IPS-NIHi7 (cell line): ENCODE data around the gene COLGALT1.
"Not testable (repeated sequence)": the region's sequence is repeated elsewhere in the genome, so short reads cannot be mapped to it uniquely, and the experiment has no call there.

Source experiments
- DNase-seq: peaks from one replicate; pipeline ENCODE4 v3.0.0; 2012; ENCODE audit warnings: mixed read lengths; ENCODE audit errors: extremely low spot score

The COLGALT1 gene

DNA sequence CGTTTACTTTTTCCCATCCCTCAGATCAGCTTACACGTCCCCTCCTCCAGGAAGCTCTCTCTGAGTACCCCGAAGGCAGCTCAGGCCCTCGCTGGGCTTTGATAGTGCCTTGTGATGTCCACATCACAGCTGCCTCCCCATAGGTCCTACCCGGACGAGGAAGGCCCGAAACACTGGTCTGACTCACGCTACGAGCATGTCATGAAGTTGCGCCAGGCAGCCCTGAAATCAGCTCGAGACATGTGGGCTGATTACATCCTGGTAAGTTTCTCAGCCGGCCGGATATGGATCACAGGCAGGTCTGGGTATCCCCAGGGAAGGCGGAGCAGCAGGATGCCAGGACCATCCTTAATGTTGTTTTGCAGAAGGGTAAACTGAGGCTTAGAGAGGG, 4.8 kb downstream of the COLGALT1 start:
- peak; percentile 13 for DNase-seq

DNA sequence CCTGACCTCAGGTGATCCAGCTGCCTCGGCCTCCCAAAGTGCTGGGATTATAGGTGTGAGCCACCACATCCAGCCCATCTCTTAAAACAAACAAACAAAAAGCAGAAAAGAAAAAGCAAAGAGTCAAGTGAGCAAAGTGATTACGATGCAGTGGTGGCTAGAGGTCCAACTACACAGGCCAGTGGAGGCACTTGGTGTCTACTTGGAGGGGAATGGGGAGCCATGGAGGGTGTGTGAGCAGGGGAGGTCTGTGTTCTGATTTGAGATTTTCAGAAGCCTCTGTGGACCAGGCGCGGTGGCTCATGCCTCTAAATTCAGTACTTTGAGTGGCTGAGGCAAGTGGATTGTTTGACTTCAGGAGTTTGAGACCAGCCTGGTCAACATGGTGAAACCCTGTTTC, 6.6 kb downstream of the COLGALT1 start:
- DNase-seq = no peak

DNA sequence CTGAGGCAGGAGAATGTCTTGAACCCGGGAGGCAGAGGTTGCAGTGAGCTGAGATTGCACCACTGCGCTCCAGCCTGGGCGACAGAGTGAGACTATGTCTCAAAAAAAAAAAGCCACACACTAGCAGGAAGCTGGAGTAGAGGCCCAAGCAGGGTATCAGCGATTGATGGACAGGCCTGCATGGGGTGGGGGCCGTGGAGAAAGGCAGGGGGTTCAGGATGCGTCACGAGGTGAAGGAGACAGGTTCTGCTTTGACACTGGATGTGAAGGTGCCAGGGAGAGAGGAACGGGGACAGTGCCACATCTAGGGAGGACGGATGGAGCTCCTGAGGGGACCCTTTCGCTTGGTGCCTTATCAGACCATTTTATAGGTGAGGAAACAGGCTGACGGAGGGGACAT, 7.1 kb downstream of the COLGALT1 start:
- no peak for DNase-seq

DNA sequence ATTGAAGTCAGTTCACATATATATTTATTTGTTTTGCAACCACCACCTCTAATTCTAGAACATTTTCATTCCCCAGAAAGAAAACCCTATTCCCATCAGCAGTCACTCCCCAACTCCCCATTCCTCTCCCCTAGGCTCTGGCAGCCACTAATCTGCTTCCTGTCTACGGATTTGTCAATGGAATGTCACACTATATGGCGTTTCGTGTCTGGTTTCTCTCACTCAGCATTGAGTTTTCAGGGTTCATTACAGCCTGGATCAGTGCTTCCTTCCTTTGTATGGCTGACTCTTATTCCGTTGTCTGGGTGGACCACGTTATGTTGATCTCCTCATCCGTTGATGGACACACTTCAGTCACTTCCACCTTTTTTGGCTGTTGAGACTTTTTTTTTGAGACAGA, 9.3 kb downstream of the COLGALT1 start:
- no peak for DNase-seq

DNA sequence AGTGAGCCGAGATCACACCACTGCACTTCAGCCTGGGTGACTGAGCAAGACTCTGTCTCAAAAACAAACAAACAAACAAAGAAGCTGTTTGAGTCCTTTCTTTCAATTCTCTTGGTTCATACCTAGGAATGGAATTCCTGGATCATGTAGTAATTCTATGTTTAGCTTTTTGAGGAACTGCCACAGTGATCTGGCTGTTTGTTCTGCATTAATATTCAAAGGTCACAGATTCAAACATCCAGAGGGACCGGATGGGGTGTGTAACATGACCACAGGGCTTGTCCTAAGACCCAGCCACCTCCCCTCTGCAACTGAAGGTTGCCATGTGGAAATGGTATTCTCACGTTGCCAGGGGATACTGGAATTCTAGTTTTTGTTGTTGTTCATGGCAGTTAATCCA, 10.2 kb downstream of the COLGALT1 start:
- no peak for DNase-seq

DNA sequence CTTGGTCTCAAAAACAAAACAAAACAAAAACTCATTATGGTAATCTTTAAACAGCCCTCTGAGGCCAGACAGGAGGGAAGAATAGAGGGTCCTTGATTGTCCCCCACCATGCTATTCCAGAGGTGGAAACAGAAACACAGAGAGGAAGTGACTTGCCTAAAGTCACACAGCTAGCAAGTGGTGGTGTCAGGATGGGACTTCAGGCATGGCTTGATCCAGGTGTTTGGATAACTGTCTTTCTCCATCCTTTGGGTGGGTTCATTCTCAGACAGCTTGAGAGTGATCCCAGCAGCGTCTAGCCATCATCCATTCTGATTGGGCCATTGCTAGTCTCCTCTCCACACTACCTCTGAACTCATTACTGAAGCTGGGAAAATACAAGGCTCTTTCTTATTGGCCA, 12.5 kb downstream of the COLGALT1 start:
- no peak for DNase-seq

DNA sequence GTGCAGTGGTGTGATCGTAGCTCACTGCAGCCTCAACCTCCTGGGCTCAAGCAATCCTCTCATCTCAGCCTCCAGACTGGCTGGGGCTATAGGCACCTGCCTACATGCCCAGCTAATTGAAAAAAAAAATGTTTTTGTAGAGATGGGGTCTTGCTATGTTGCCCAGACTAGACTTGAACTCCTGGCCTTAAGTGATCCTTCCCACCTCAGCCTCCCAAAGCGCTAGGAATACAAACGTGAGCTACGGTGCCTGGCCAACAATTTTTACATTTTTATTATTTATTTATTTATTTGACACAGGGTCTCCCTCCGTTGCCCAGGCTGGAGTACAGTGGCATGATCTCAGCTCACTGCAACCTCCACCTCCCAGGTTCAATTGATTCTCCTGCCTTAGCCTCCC, 14.8 kb downstream of the COLGALT1 start:
- not testable (repeated sequence) for DNase-seq

DNA sequence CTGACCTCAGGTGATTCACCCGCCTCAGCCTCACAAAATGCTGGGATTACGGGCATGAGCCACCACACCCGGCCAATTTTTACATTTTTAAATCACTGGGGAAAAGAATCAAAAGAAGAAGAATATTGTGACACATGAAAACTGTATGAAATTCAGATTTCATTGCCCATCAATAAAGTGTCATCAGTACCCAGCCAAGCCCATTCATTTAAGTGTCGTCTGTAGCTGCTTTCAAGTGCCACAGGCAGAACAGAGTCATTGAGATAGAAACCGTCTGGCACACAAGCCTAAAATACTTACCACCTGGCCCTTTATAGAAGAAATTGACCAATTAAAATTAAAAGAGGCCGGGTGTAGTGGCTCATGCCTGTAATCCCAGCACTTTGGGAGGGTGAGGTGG, 15.3 kb downstream of the COLGALT1 start:
- DNase-seq = no peak

DNA sequence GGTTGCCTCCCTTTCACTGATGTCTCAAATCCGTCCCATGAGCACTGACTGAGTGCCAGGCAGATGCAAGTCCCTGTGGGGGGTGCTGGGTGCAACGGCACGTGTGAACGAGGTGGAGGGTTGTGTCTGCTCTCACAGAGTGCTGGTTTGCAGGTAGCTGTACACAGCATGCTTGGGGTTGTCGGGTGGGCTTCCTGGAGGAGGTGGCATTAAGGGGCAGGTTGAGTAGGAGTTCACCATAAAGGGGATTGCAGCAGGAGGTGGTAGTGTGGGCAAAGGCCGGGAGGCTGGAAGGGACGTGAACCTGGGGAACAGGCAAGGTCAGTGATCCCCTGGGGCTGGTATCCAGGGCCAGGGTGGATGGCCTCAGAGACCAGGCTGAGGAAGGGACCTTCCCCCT, 17.2 kb downstream of the COLGALT1 start:
- DNase-seq = no peak

DNA sequence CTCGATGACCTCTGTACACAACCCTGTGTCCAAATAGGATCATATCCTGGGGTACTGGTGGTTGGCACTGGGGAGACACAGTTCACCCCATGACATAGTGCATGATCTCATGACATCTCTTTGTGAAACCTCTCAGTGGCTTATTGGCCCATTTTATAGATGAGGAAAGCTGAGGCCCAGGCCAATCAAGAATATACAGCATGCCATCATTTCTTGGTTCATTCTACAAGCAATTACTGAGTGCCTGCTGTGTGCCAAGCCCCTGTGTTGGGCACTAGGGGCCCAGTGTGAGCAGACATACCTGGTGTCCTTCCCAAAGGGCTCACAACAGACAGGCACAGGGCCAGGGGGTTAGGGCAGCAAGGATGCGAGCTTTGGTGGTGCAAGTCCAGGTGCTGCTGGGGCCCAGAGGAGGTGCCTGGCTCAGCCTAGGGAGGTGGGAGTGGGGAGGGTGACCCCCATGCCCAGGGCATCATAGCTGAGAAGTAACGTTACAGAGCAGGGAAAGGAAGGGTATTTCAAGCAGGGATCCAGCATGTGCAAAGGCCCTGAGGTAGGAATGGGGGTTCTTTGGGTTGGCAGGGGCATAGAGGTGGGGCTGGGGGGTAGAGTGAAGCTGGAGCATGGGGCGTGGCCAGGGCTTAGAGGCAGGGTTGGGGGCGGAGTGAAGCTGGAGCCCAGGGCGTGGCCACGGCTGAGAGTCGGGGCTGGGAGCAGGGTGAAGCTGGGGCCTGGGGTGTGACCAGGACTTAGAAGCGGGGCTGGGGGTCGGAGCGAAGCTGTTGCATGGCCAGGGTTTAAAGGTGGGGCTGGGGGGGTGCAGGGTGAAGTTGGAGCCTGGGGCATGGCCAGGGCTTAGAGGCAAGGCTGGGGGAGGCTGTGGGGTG, 20.7 kb downstream of the COLGALT1 start:
- DNase-seq = peak; percentile 54

DNA sequence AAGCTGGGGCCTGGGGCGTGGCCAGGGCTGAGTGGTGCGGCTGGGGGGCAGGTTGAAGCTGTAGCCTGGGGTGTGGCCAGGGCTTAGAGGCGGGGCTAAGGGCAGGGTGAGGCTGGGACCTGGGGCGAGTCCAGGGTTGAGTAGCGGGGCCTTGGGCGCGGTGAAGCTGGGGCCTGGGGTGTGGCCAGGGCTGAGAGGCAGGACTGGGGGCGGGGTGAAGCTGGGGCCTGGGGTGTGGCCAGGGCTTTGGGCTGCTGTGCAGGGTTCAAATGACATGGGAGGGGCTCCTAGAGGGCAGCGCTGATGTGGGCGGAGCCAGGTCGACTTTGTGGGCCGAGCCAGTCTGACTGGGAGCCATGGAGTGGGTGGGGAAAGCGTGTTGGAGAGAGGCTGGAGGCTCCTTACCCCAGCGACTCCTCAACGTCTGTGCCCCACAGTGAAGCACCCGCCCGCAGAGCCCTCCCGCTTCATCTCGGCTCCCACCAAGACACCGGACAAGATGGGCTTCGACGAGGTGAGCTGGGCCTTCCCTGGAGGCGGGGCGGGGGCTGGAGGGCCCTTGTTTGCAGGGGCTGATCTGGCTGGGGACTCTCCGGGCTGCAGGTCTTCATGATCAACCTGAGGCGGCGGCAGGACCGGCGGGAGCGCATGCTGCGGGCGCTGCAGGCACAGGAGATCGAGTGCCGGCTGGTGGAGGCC, 21.5 kb downstream of the COLGALT1 start:
- DNase-seq = peak; percentile 98

DNA sequence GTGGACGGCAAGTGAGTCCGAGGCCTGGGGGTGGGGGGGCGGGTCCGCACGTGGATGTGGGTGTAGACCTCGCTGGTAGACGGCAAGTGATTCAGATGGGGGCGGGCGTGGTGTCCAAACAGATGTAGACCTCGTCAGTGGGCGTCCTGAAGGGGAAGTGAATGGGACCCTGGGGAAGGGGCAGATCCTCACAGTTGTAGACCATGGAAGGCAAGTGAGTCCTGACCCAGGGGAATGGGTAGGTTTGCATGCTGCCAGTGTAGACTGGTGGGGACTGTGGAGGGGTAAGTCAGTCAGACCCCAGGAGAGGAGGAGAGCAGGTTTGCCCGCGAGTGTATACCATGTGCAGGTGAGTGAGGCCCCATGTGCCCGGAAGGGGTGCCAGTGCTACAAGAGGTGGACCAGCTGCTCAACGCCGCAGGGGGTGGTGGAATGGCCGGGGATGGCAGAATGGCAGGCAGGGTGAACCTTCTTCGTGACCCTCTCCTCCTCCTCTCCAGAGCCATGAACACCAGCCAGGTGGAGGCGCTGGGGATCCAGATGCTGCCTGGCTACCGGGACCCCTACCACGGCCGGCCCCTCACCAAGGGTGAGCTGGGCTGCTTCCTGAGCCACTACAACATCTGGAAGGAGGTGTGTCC, 22.1 kb downstream of the COLGALT1 start:
- no peak for DNase-seq

DNA sequence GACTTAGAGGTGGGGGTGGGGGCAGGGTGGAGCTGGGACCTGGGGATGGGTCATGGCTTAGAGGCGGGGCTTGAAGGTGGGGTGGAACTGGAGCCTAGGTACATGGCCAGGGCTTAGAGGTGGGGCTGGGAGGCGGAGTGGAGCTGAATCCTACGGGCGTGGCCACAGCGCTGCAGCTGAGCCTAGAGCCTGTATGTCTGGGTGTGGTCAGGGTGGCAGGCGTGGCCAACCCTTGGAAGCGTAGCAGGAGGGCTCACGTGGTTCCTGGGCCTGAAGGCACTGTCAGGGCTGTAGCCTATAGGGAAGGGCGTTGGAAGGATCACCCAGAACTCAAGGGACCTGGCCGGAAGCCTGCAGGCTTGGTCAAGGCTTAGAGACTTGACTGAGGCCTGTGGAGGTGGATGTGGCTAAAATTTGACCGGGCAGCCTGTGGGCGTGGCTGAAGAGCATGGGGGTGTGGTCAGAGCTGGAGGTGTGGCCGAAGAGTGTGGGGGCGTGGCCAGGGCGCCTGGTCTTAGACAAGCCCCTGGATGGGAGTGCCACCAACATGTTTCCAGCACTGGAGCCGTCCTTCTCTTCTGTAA, 24.3 kb downstream of the COLGALT1 start:
- peak; percentile 90 for DNase-seq

DNA sequence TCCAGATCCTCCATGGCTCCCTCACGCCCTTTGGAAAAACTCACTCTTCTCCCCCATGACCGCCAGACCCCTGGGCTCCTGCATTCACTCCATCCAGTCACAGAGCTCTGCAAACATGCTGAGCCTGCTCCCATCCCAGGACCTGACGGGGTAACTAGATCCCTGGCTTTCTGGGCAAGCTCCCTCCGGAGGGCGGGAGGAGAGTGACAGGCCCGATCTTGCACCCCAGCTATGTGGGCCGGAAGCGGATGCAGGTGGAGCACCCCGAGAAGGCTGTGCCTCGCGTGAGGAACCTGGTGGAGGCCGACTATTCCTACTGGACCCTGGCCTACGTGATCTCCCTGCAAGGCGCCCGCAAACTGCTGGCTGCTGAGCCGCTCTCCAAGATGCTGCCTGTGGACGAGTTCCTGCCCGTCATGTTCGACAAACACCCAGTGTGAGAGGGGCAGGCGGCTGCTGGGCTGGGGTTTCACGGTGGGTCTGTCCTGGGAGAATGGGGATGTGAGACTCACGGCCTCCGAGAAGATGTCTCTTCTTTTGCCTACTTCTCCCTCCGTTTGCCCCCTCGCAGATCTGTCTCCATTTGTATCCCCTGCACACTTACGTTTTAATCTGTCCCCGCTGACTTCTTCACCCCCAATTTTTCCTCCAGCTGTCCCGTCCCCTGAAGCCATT, 25.2 kb downstream of the COLGALT1 start:
- DNase-seq = peak; percentile 43

DNA sequence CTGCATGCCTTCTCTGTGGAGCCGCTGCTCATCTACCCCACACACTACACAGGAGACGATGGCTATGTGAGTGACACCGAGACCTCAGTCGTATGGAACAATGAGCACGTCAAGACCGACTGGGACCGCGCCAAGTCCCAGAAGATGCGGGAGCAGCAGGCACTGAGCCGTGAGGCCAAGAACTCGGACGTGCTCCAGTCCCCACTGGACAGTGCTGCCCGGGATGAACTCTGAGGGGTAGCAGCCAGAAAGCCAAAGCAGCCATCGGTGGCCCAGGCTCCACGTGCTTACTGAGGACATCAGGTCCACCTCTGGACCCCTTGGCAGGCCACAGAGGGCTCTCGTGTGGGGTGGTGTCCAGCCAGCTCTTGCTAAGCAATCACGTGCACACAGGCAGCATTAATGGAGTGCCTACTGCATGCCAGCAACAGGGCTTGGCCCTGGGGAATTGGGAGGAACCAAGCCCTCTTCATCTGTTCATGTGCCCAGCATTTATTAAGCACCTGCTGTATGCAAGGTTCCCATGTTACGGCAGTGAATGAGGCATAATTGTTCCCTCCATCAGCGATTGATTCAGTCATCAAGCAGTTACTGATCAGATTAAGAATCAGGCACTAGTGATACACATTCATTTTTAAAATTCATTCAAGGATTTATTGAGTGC, 25.9 kb downstream of the COLGALT1 start:
- DNase-seq = no peak

DNA sequence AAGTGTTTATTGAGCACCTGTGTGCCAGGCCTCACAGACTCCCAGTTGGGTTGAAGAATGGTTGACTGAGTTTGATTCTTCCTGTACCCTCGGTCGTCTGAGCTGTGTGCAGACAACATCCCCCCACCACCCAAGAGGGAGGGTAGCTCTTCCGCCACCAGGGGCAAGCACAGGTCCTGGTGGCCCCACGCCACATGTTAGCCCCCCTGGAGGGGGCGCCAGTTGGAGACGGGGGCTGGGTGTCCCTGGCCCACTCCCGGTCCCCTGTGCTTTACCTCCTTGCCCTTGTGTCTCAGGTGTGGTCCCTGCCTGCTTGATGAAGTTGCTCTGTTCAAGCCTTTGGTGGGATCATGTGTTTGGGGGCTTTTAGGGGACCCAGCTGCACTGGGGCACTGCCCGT, 27.2 kb downstream of the COLGALT1 start:
- peak; percentile 12 for DNase-seq

DNA sequence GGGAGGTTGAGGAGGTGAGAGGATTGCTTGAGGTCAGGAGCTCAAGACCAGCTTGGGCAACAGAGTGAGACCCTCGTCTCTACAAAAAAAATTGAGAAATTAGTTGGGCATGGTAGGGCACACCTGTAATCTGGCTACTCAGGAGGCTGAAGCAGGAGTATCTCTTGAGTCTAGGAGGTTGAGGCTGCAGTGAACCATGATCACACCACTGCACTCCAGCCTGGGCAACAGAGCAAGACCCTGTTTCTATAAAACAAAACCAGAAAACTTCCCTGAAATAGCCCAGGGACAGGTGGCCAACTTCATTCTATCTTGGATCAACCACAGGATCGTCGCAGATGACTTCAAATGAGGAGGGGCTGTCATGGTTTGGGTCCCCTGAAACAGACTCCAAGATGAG, 28.7 kb downstream of the COLGALT1 start:
- DNase-seq = no peak

DNA sequence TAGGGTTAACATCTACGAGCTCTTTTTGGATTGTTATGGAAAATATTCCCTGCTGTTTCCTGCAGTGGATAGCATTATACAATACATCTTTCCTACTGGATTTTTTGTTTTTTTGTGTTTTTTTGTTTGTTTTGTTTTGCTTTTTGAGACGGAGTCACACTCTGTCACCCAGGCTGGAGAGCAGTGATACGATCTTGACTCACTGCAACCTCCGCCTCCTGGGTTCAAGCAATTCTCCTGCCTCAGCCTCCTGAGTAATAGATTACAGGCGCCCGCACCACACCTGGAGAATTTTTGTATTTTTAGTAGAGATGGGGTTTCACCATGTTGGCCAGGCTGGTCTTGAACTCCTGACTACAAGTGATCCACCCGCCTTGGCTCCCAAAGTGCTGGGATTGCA, 29.9 kb downstream of the COLGALT1 start:
- not testable (repeated sequence) for DNase-seq

DNA sequence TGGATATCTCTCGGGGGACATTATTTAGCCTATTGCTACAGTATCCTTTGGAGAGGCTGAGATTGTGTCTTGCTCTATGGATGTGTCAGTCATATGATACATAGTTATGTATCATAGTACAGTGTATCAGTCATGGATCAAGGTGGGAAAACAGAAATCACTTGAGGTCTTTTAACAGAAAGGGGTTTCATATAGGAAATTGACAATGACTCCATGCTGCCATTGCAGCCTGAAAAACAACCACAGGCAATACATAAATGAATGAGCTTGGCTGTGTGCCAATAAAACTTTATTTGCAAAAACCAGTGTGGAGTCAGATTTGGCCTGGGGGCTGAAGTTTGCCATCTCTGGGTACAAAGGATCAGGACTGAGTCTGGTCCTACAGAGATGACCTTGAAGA, 35.4 kb downstream of the COLGALT1 start:
- DNase-seq = no peak

DNA sequence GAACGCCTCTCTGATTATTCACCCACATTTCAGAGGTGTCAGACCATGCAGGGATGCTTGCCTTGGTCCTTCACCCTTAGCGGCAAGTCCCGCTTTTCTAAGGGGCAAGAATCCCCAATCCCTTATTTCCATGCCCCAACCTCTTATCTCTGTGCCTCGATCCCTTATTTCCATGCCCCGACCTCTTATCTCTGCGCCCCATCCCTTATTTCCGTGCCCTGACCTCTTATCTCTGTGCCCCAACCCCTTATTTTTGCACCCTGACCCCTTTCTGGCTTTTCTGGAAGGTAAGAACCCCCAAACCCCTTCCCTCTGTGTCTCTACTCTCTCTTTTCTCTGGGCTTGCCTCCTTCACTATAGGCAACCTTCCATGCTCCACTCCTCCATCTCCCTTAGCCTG, 38.8 kb downstream of the COLGALT1 start:
- not testable (repeated sequence) for DNase-seq

DNA sequence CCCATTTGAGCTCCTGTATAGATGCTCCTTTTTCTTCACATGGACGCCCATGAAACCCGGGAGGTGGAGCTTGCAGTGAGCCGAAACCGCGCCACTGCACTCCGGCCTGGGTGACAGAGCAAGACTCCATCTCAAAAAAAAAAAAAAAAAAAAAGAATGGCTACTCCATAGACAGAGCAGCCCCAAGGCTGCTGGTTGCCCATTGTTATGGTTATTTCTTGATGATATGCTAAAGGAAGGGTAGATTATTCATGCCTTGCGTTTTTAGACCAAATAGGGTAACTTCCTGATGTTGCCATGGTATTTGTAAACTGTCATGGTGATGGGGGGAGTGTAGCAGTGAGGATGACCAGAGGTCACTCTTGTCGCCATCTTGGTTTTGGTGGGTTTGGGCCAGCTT, 42.6 kb downstream of the COLGALT1 start:
- DNase-seq = not testable (repeated sequence)
